GM21737 (cell line): ENCODE results near the gene C17orf58.
"Not testable (repeated sequence)": the region's sequence is repeated elsewhere in the genome, so short reads cannot be mapped to it uniquely, and the experiment has no call there.

Experiments
- ATAC-seq: cut with Tn5 transposase; IDR thresholded peaks from one replicate; pipeline ENCODE4 v1.9.1; 2021; ENCODE audit warnings: mild to moderate bottlenecking, moderate library complexity; ENCODE audit not compliant: unreplicated experiment

Gene C17orf58

DNA sequence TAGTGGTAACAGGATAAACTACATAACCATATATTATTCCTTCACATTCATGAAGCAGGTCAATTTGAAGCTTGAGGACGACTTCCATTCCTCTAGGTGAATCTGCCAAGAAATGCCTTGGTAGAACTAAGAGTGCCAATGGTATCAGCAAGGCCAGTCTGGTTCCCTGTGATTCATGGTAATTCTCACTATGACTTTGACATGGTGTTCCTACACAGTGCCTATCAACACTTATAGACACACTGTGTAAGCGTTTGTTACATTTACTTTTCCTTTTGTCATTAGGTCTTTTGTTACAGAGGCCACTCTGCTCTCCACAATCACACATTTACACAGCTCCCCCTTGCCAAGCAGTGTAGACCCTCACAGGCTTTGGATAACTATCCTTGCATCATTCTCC lies 34.1 kb downstream of the C17orf58 start:
- ATAC-seq: not testable (repeated sequence)

DNA sequence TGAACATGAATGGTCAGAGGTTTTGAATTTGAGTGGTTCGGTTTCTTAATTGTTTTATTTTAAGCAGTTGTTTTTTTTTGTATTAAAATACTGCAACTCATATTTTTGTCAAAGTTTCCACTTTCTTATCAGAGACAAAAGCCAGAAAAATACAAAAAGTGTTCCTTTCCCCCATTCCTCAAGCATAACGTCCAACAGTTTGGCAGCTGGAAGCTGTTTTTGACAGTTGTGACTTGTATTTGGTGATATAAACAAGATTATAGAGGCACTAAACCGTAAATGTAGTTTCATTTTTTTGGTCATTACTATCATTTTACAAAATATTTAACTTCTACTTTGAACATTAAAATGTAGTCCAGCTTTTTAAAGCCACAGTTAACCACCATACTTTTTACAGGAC lies 36.0 kb downstream of the C17orf58 start:
- ATAC-seq: not testable (repeated sequence)

DNA sequence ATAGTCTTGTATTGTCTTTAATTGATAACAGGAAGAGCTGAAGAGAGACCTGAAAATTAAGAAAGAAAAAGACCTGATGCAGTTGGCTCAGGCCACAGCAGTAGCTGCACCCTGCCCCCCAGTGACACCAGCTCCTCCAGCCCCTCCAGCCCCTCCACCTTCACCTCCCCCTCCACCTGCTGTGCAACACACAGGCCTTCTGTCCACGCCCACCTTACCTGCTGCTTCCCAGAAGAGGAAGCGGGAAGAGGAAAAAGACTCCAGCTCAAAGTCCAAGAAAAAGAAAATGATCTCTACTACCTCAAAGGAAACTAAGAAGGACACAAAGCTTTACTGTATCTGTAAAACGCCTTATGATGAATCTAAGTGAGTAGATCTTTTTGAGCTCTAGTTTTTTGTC lies 36.8 kb downstream of the C17orf58 start:
- ATAC-seq: no peak

DNA sequence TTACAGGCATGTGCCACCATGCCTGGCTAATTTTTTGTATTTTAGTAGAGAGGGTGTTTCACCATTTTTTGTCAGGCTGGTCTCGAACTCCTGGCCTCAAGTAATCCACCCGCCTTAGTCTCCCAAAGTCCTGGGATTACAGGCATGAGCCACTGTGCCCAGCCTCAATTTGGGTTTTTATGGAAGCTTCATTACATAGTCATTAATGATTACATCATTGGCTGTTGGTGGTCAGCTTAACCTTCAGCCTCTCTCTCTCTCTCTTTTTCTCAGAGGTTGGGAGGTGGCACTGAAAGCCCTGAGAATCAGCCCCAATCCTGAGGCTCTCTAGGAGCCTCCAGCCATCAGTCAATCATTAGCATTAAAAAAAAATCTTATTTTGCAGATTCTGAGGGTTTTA lies 45.3 kb downstream of the C17orf58 start:
- ATAC-seq: no peak

DNA sequence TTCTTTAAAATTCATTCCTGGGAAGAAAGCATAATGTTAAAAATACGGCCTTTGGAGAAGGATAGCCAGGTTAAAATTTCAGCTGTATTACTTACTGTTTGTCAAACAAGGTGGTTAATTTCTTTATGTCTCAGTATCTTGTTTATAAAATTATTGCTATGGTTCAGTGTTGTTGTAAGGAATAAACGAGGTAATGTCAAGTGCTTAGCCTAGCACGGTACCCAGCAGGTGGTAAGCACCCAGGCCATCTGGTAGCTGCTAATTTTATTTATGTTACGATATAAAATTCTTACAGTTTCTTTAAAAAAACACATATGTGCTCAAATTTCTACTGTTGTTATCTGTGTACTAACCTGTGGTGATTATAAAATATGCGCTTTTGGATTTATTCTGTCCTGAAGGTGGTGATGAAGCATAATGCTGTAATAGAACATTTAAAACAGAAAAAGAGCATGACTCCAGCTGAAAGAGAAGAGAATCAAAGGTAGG lies 48.9 kb downstream of the C17orf58 start:
- no peak for ATAC-seq

DNA sequence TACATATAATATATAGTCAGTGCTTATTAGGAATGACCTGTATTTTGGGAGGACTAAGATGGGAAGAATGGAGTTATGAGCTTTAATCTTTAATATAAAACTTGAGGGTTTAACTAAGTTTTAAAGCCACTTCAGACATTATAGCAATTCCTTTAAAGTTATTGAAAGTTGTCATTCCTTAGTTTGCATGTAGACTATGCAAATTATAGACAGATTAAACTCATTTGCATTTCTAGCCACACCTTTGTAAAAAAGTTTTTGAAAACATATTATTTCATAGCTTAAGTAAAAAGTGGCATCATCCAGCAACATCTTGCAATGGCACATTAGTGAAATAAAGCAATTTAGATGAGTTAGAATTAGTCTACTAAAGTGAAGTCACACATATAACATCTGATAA lies 49.8 kb downstream of the C17orf58 start:
- no peak for ATAC-seq

DNA sequence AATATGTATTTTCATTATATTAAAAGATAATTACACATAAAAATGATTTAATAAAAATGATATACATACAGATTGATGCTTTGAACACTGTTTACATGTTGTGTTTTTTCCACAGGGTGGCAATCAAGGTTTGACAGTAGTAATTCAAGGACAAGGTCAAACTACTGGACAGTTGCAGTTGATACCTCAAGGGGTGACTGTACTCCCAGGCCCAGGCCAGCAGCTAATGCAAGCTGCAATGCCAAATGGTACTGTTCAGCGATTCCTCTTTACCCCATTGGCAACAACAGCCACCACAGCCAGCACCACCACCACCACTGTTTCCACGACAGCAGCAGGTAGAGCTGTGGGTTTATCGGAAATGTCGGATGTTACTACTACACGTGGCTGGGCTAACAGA lies 52.2 kb downstream of the C17orf58 start:
- no peak for ATAC-seq

DNA sequence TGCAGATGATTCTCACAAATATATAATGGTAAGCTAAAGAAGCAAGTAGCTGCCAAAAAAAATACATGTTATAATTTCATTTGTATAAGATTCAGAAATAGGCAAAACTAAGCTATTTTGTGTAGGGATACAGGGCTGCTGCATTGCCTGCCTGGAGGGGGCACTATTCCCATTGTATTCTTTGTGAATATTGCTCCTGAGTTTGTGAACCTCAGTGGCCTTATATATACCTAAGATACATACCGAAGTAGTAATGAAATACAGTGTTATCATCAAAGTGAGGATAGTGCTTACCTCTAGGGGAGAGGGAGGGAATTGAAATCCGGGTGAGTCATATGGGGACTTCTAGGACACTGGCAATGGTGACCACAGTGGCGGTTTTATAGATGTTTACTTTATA lies 53.5 kb downstream of the C17orf58 start:
- no peak for ATAC-seq
